Activated gamma-delta T cell (primary cell): ENCODE results near the gene ACTC1.
"Not testable (repeated sequence)": the region's sequence is repeated elsewhere in the genome, so short reads cannot be mapped to it uniquely, and the experiment has no call there.

Experiments used
- DNase-seq: peaks from one replicate; lab custom pipeline; 2025; lab: John Stamatoyannopoulos, UW
- total RNA-seq, 2 donors: gene quantifications; one replicate each; lab custom pipeline; 2026; lab: John Stamatoyannopoulos, UW

The ACTC1 gene
- 0.04 to 0.05 reads per million in 2 donors for total RNA-seq

GRCh38 chr15:34795267-34796081, at the start of gene ACTC1:
Gene ACTC1 (minus strand): TSS chr15:34795549. CDS start chr15:34794808, 741 bp downstream.
- DNase-seq, result no peak

GRCh38 chr15:34841262-34841725, 45.9 kb upstream of the ACTC1 start:
- no peak for DNase-seq

- DNase-seq, result no peak
These were observed 42.9 kb upstream of the ACTC1 start for GRCh38 chr15:34838282-34838681.

GRCh38 chr15:34837246-34838016, 42.1 kb upstream of the ACTC1 start:
- DNase-seq, result no peak

GRCh38 chr15:34828145-34828911, 33.0 kb upstream of the ACTC1 start:
- DNase-seq, result no peak

- DNase-seq, result no peak
These were observed 26.5 kb upstream of the ACTC1 start for GRCh38 chr15:34821831-34822230.

- no peak for DNase-seq
These were observed 24.8 kb upstream of the ACTC1 start for GRCh38 chr15:34820110-34820509.

- no peak for DNase-seq
These were observed 23.2 kb upstream of the ACTC1 start for GRCh38 chr15:34818526-34818925.

GRCh38 chr15:34815836-34816235, 20.5 kb upstream of the ACTC1 start:
- DNase-seq, result no peak

GRCh38 chr15:34813446-34814190, 18.3 kb upstream of the ACTC1 start:
- no peak for DNase-seq

GRCh38 chr15:34812868-34813365, 17.6 kb upstream of the ACTC1 start:
- DNase-seq, result not testable (repeated sequence)

GRCh38 chr15:34812369-34812768, 17.0 kb upstream of the ACTC1 start:
- no peak for DNase-seq

GRCh38 chr15:34810443-34811129, 15.2 kb upstream of the ACTC1 start:
- DNase-seq, result no peak

GRCh38 chr15:34809186-34809585, 13.8 kb upstream of the ACTC1 start:
- no peak for DNase-seq

GRCh38 chr15:34808016-34808415, 12.7 kb upstream of the ACTC1 start:
- DNase-seq, result no peak

- DNase-seq, result not testable (repeated sequence)
These were observed 11.9 kb upstream of the ACTC1 start for GRCh38 chr15:34807241-34807640.

- no peak for DNase-seq
These were observed 9.4 kb upstream of the ACTC1 start for GRCh38 chr15:34804776-34805175.

- no peak for DNase-seq
These were observed 8.8 kb upstream of the ACTC1 start for GRCh38 chr15:34804113-34804512.

GRCh38 chr15:34802803-34803750, 7.7 kb upstream of the ACTC1 start:
- no peak for DNase-seq
